A549 treated with AZD9567 at 1 μM for 4 hours (cell line): ENCODE measurements around the gene FAM234B. TPM values are rescaled to one million over a fixed set of nuclear protein-coding genes. Genes with fewer than 3 reads are reported as not detected.

Experiments used
- total RNA-seq: library from RNA; stranded (reverse); fragments of 200-300 nt; extraction: Qiagen RNA extraction; gene quantifications from 5 replicates; pipeline ENCODE4 v1.2.3, GENCODE V29; 2022; ENCODE audit not compliant: insufficient read depth

Gene FAM234B, protein sequence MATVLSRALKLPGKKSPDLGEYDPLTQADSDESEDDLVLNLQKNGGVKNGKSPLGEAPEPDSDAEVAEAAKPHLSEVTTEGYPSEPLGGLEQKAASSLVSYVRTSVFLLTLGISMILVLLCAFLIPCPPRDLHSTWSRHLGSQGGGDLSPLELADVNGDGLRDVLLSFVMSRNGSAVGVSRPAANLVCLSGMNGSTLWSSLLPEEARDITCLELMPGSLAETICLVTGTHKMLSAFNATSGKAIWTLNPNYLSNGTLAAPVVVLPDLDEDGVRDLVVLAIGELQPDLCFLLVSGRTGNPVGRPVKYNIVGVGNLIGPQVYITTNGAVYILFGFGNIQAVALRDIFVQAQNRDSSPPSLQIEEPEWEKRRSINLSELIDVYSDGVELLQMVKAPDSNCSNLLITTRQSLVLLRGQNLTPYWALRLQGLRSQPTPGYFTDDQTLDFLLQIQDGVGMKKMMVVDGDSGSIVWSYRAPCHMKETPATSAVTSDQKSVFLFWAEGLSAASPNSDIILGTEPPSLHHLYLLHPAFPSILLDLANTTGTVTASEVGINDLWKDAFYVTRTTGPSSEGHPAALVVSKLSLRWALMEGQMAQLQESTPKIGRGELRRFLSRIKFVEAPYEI
- 3.7 to 4.3 TPM (median 4.1 TPM) in 5 replicates for total RNA-seq

DNA sequence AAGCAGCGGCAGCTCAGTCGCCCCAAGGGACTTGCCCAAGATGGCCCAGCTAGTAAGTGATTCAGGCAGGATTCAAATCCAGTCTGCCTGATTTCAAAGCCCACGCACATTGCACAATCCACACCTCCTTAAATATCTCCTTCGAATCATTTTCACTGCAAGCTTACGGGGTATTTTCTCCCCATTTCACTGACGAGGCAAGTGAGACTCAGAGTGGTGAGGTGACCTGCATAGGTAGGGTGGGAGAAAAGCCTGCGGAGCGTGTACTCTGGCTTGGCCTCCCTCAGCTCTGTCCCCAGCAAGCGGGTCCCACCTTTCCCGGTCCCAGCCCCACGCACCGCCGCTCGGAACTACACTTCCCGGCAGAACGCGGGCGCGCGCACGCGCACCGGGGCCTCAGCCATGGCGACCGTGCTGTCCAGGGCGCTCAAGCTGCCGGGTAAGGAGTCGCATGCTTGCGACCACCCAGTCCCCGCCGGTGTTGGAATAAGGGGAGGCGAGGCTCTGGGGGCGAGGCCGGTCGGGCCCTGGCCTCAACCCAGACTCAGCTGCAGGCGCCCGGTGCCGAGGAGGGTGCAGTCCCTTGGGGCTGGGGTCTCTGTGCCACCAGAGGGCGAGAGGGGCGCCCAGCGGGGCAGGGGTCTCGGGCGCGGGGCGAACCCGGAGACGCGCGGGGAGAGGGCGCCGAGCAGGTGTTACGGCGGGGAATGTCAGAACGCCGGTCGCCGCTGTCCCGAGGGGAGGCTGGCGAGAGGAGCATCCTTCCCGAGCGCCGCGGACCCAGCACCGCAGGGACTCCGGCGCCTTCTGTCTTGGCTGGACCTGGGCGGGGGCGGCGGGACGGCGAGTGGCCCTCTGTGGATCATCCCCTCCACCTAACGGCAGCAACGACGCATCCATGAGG lies at the start of gene FAM234B:
Gene FAM234B (plus strand): TSS at position 380 of the 904 bp plus-strand sequence. CDS start 23 bp downstream, at position 403.

DNA sequence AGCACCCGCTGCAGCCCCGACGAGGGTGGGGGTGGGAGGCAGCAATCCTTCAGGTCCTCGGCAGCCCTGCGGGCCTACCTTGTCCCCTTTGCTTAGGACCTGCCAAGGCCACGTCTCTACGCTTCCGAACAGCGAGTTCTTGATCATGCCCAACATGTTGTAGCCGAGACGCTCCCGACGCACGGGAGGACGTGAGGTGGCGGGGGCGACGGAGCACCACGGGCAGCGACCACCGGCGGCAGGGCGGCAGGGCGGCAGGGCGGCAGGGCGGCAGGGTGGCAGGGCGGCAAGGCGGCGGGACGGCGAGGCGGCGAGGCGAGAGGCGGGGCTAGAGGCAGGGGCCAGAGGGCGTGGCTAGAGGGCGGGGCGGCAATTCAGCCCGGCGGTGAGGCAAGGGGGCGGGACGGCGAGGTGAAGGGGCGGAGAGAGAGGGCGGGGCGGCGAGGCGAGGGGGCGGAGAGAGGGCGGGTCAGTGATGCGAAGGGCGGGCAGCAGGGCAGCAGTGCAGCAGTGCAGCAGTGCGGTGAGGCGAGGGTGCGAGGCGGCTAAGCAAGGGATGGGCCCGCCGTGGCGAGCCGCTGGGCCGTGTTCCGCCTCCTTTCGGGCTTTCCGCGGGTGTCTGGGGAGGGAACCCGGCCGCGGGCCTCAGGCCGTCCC lies 44.1 kb upstream of the FAM234B start, which contains the start of gene HEBP1:
Gene HEBP1 (minus strand): TSS at position 307 of the 657 bp plus-strand sequence. CDS start 151 bp downstream, at position 156.

DNA sequence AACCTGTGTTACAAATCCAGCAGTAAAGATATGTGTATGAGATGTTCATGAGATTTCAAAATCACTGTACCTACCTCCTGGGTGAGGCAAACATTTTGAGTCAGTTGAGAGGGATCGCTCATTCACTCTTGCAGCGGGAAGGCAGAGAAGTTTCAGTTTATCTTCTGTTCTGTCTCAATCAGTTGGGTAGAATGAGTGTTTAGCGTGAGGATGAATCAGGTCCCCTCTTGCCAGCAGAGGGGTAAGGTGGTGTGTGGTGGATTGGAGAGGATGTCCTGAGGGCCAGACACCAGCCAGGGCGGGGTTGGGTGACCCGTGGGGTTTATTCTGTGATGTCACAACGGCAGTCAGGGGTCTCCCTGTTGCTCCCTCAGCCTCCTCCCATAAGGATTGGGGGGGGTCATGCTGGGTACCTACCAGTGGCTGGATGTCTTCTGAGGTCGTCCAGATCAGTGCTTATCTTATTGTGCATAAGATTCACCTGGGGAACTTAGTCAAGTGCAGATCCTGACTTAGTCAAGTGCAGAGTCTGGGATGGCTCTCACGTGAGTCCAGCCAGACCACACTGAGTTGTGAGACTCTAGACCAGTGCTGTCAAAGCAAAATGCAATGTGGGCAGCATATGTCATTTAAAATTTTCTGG lies 59.3 kb downstream of the FAM234B start, which contains the start of gene GSG1:
Gene GSG1 (minus strand): TSS at position 277 of the 643 bp plus-strand sequence. CDS start 155 bp downstream, at position 122.

Other genes with a start within 250 kb of the FAM234B start
- gene DDX47, start 231.0 kb upstream of the FAM234B start, total RNA-seq: 73.6 to 76.5 TPM (median 74.7 TPM) in 5 replicates
- 245 to 318 TPM (median 282 TPM) in 5 replicates for gene GPRC5A, start 152.8 kb upstream of the FAM234B start, total RNA-seq
- not detected in 5 replicates for gene GPRC5D, start 92.2 kb upstream of the FAM234B start, total RNA-seq
- 55.5 to 62.9 TPM (median 59.6 TPM) in 5 replicates for gene HEBP1, start 44.1 kb upstream of the FAM234B start, total RNA-seq
- gene GSG1, start 59.3 kb downstream of the FAM234B start, total RNA-seq: 0.30 to 0.46 TPM (median 0.41 TPM) in 4 of 5 replicates, not detected in the other
- gene EMP1, start 152.3 kb downstream of the FAM234B start, total RNA-seq: 112 to 219 TPM (median 195 TPM) in 5 replicates